NCI-H1417 treated with DMSO at 0.1 percent for 48 hours (cell line): ENCODE results near the gene GTF3C1.

Source experiments
- DNase-seq: peaks from one replicate; lab custom pipeline; 2025; lab: John Stamatoyannopoulos, UW

The GTF3C1 gene

DNA sequence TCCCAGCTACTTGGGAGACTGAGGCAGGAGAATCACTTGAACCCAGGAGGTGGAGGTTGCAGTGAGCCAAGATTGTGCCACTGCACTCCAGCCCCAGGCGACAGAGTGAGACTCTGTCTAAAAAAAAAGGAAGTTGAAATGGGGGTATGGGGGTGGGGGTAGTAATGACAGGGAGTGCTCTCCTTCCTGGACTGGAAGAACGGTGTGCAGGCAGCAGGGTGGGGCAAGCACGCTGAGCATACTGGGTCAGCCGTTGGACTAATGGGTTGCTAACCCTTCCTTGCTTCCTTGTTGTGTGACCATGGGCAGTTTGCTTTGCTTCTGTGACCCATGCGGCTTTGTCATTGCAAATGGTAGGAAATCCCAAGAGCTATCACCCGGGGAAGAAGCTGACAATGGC lies 16.7 kb upstream of the GTF3C1 start:
- no peak for DNase-seq

DNA sequence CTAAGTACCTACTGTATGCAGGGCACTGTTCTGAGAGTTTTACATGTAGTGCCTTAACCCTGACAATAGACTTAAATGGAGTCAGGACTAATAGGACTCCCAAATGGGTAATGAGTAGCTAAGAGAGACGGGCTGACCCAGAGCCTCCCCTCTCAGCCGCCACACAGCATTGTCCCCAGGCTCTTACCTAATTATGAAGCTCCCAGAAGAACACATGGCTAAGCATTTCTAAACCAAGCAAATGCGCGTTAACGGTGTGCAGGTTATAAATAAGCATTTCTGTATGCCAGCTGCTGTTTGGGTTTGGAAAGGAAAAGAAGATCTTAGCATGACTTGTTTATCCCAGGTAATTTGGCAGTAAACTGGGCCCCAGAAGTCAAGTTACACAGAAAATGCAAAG lies 14.5 kb upstream of the GTF3C1 start:
- DNase-seq, result no peak

DNA sequence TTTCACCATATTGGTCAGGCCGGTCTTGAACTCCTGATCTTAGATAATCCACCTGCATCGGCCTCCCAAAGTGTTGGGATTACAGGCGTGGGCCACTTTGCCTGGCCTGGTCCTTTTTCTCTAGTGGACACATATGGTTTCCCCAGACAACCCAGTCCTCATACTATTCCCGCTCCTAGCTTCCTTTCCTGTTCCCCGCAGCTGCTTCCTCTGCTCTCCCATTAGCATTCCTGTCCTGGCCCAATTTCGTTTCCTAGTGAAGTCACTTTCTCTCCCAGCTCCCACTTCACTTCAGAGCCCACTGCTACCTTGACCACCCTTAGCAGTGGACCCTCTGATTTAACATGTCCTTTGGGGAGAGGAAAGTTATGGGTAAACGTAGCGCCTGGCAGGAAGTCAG lies 11.5 kb upstream of the GTF3C1 start:
- DNase-seq, result no peak

DNA sequence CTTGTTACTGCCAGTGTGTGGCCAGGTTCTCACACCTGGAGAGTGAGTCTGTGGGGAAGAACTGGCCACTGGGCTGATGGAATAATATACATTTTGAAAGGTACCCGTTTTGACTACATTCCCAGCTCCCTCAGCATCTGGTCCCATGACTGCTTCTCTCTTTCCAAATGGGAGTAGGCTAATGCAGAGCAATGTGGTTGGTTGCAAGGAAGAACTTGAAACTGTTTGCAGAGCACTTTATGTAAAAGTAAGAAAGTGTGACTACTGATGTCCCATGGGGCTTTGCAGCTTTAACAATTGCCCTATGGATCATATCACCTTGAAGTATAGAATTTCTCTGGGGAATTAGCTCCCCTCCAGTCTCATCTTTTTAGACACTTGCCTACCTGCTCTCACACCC lies 9.2 kb upstream of the GTF3C1 start:
- DNase-seq, result no peak

DNA sequence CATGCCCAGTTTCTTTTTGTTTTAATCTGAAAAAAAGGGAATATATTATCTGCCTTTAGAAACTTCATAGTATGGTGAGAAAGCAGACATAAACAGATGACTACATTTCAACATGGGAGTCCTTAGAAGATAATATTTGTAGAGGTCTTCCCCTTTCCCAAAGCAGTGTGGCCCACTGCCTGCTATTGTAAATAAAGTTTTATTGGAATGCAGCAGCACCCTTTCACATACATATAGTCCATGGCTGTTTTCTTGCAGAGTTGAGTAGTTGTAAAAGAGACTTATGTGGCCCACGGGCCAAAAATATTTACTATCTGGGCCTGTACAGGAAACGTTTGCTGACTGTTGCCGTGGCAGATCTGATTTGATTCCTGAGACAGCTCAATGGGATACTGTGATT lies 8.7 kb upstream of the GTF3C1 start:
- no peak for DNase-seq

DNA sequence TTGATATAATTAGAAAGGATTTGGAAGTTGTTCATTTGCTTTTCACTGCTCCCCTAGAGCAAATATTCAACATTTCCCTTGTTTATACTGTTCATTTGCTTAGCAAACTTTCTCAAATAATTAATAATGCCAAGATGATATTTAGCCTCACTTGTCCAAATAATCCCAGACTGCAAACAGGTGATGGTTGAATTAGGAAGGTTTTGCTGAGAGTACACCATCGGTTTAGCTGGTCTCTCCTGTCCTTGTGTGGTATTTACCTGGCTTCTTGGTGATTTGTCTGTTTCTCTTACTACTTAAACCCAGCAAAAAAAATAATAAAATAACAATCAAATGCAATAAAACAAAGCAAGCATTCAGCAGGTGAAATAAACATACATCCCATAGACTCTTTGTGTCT lies 6.8 kb upstream of the GTF3C1 start:
- DNase-seq, result no peak

DNA sequence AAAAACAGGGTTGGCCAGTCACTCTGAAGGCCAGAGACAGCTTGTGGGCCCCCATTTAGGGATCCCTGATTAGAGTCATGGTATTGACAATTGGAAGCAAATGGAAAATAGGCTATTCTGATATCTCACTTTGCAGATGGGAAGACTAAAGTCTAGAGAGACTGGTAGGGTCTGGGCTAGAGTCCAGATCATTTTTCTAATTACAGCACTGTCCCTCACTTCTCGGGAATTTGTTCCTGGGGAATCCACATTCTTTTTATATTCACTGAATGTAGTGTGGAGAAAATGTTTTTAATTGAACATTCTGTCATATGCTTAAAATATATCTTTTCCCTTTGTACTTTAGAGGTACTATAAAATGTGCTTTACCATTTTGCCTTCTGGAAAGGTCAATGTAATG lies 1.3 kb upstream of the GTF3C1 start:
- DNase-seq, result no peak

DNA sequence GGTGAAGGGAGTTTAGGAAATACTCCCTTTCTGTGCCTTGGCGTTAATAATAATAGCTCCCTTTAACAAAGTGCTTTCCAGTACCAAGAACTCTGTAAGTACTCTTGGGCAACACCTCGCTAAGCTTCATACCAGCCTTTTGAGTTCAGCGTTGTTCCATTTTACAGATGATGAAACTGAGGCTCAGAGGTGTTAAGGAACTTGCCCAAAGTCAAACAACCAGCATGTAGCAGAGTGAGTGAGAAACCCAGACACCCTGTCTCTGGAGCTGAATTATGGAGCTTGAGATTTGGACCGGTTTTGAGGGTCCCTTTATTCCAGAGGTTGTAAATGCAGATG lies 838 bp upstream of the GTF3C1 start:
- DNase-seq, result no peak

DNA sequence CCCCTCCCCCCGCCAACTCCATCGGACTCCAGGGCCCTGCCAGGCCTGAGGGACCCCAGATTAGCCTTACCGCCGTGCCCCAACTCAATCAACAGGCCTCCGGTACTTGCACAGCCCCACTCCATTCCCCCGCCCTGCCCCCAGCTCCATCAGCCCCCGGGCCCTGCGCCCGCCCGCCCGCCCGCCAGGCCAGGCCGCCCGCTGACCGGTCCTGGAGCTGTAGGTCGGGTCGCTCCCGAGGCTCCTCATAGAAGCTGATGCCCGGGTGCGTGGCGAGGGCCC lies 308 bp downstream of the GTF3C1 start:
- no peak for DNase-seq

DNA sequence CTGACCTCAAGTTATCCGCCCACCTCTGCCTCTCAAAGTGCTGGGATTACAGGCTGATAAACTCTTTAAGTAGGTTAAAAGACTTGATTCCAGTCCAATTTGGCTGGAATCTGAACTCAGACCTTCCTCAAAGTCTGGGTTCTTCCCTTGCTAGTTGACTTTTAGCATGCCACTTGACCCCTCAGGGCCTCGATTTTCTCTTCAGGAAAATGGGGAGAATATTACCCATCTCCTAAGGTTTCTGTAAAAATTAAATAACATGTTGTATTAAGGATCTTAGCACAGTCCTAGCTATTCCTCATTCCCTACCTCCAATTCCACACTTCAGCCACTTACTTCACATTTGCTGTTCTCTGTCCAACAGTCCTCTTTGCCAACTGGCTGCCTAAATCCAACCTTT lies 1.9 kb downstream of the GTF3C1 start:
- DNase-seq, result no peak

DNA sequence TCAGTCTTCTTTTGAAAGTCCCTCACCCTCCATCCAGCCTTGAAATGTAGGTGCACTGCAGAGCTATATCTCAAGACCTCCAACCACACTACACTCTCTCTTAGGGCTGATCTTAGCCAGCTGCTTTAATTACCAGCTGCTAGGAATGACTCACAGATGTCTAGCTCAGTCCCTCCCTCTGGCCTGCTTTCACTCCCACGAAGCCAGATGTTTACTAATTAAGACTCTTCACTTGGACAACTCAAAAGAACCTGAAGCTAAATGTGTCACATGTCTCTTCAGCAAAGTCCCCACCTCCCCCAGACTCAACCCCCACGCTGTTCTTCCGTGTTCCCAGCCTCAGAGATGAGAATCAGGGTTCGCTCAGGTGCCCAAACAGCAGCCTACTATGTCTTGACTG lies 2.6 kb downstream of the GTF3C1 start:
- DNase-seq, result no peak

DNA sequence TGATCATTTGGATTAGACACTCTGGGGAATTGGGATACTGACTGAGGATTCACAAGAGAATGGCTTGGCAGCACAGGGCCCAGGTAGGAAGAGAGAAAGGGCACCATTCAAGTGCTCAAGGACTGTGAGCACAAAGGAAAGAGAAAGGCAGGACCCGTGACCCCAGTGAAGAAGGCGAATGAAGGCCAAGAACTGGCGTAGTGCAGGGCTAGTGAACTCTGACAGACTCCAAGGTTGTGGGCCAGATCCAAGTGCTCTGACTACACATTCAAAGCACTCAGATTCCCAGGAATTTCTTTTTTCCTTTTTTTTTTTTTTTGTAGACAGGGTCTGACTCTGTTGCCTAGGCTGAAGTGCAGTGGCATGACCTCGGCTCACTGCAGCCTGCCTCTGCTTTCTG lies 5.0 kb downstream of the GTF3C1 start:
- DNase-seq, result no peak

DNA sequence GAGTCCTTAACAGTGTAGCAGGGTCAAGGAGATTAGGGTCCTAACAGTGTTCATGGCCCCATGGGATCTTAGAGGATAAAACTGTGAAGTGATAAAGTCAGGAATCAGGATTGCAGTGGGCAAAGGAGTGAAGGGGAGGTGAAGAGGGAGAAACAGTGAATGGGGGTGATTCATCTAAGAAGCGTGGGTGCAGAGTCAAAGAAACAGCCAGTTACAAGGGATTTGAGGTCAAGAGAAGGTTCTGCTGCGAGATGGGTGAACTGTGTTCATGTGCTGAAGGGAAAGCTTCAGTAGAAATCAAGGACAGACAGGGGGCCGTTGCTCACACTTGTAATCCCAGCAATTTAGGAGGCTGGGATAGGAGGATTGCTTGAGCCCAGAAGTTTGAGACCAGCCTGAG lies 5.9 kb downstream of the GTF3C1 start:
- DNase-seq, result no peak

DNA sequence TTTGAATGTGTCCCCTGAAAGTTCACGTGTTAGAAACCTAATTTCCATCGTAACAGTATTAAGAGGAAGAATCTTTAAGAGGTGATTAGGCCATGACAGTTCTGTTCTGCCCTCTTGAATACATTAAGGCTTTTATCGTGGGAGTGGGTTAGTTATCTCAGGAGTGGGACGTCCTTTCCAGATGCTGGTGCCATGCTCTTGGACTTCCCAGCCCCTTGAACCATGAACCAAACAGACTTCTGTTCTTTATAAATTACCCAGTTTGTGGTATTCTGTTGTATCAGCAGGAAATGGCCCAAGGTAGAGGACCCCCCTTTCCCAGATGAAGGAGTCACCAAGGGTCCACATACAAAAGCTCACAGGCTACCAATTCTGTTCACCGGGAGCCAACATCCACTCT lies 10.1 kb downstream of the GTF3C1 start:
- no peak for DNase-seq

DNA sequence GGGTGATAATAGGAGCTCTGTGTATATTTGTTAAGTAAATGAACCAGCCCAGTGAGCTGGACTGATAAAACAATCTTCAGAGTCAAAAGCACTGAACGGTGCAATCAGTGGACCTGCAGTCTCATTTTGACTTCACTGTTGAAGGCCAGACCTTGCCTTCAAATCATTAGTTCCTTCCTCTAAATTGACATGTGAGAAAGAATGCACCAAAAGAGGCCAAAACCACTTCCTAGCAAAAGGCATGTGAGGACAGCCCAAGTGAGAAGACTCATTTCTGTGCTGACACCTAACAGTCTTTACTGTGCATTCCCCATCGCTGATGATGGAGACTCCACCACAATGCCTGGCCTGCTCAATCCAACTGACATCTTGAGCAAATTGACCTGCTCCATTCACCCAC lies 10.6 kb downstream of the GTF3C1 start:
- DNase-seq, result no peak

DNA sequence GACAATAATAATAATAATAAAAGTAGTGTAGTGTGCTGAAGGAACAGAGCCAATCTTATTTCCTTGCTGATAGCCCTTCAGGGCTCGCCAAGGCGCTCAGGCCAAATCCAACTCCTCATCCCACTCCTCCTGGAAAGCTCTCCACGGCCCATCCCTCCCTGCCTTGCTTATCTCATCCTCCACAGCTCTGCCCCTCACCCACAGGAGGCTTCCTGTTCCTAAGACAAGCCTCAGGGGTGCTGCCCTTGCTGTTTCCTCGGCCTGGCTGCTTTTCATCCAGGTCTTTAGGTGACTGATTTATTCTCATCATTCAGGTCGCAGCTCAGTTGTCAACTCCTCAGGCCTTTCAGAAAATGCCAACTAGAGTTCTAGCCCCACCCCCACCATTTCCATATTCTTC lies 11.2 kb downstream of the GTF3C1 start:
- no peak for DNase-seq

DNA sequence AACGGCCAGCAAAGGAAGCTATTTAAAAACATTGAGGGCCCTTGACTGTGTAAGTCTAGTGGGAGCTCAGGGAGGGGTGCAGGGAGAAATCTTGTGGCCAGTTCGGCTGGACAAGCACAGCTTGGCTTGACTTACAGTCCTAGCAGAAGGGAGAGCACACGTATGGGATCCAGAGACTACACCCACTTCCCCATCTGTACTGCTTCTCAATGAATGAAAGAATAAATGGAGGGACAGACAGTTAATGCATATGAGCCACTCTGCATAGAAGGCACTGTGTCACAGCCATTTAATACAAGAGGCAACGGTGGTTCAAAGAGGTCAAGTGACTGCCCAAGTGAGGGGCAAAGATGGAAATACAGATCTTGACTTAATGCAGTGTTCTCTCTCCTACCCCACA lies 15.5 kb downstream of the GTF3C1 start:
- no peak for DNase-seq

DNA sequence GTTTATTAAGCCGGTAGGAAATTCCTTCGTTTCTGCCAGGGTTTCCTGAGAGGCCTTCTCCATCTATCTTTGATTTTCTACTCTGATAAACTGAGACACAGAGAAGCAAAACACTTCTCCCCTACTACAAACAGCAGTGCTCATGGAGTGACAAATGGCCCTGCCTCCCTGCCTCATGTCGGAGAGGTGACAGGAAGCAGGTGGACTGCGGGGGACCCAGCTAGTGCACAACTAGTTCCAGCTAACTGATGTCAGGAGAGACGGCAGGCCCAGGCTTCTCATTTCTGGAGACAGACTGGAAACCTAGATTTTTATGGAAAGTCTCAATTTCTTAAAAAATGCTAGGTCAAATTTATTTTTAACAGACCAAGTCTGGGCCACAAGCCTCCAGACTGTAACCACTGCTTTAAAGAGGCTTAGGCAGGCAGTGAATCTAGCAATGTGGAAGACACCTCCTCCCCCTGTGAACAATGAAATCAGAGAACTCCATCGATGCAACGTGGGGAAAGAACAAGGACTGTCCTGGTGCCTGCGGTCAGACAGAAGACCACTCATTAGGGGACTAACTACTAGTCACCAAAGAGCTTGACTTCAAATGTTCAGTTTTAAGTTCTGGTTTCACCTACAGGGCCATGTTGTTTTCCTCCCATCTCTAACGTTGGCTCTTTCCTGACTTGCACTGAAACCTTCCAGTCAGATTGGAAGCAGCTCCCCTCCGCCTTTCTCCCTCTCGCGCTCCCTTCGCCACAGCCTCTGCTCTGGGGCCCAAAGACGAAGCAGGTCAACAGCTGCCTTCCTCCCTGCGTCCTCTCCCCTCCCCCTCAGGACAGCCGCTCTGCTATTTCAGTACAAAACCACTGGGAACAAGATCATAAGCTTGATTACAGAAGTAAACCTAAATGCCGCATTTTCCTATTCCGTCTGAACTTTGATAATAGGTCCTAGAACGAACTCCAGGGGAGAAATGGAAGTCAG lies 17.6 kb downstream of the GTF3C1 start:
- no peak for DNase-seq

DNA sequence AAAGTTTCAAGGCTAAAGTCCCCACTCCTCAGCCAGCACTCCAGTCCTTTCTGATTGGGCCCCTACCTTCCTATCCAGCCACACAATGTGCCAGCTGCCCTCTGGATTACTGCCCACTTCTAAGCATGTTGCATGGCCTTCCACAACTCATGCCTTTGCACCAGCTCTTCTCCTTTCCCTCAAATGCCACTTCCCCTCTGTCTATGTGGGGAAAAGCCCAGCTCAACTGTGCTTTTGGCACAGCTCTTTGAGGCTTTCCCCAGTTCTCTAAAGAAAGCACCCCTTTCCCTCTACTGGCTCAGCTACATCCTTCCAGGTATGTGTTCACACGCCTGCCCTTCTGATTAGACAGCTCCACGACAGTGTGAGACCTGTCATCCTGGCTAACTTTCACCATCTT lies 18.5 kb downstream of the GTF3C1 start:
- DNase-seq, result no peak

DNA sequence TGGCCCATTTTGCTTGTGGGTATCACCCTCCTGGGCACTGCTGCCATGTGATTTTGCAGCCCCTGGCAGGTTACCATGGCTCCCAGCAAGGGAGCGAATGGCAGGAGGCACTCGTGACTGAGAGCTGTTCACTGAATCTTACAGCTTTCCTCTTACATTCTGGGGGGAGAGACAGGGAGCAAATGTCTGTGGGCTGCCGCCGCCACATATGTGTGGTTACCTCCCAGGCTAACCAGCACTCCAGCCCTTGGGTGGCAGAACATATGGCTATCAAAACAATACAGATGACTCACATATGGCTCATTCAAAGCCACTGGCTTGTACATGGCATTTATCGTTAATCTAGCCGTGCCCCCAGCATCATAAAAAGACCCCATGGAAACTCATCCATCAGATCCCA lies 19.8 kb downstream of the GTF3C1 start:
- no peak for DNase-seq

DNA sequence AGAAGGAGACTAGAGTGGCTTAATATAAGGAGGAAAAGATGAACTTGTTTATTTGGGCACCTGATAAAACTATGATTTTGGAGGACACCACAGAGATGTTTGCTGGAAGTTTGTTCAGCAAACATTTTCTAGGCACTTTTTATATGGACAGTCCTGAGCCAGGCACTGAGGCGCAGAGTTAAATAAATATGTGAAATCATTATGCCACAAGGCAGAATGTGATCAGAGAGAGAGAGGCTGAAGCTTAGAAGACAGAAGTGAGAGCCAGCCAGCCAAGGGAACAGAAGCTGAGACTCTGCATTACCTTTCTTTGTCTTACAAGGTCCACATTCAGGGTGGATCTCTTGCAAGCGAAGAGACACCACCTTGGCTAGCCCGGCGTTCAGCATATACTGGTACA lies 21.4 kb downstream of the GTF3C1 start:
- no peak for DNase-seq

DNA sequence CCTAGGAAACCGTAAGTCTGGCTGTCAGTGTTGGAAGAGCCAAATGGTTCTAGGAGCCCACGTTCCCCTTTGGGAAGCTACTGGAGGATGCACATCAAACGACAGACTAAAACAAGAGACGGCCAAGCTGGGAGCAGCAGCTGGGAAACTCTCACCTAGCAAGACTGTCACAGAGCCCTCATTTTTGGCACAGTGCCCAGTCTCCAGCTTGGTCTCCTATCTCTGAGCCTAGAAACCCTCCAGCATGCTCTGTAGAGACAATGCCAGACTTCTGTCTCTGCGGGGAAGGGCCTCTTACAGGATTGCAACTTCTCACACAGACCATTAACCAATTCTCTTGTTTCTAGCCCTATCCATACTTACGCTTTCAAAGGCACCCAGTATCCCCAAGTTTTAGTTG lies 23.5 kb downstream of the GTF3C1 start:
- no peak for DNase-seq

DNA sequence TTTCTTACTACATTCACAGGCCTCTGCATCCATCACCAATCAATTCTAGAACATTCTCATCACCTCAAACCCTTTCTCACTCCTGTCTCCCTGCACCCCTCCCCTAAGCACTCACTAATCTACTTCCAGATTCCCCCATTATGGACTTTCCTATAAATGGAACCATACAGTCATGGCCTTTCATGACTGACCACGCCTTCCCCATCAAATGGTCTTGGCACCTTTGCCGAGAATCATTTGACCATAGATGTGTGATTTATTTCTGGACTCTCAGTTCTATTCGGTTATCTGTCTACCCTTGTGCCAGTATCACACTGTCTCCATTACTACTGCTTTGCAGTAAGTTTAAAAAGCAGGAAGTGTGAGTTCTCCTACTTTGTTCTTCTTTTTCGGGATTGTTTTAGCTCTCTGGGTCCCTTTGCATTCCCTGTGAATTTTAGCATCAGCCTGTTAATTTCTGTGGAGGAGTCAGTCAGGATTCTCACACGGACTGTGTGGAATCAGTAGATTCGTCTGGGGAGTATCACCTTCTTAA lies 27.5 kb downstream of the GTF3C1 start:
- no peak for DNase-seq

DNA sequence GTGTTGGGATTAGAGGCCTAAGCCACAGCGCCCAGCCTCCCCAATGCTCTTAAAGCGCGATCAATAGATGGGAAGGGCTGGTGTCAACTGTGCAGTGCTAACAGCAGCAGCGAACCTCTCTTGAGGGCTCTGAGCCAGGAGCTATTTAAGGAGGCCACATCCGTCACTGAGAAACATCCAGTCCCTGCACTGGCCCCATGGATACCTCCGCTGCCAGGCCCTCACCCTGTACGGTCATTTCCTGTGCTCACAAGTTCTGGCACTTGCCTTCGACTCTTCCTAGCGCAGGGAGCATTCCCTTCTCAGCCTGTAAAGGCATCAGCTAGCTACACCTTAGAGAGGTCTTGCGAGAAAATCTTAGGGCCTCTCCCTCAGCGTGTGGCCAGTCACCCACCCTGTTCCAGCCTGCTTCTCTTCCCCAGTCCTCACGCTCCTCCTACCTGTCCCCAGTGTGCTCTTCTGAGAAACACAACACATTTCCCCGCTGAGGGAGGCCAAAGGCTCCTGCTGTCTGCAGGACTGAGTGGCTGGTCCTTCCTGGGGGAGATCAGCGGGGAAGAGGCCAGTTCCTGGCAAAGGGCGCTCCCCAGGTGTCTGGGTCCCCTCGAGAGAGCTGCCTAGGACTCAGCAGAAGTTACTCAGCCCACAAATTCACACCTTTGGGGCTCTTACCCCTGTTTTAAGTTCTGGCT lies 28.6 kb downstream of the GTF3C1 start:
- DNase-seq, result no peak
